GM21526 (cell line): ENCODE results near the gene NAP1L3.

Experiments used
- ATAC-seq: cut with Tn5 transposase; IDR thresholded peaks from one replicate; pipeline ENCODE4 v1.9.1; 2021; ENCODE audit warnings: moderate library complexity; ENCODE audit not compliant: unreplicated experiment, low FRiP score

The NAP1L3 gene

GRCh38 chrX:93673056-93673868 is at the start of gene NAP1L3:
NAP1L3 (minus strand) TSS chrX:93673578; CDS start chrX:93673304, 274 bp downstream.
- no peak for ATAC-seq

GRCh38 chrX:93711076-93711475 is 37.7 kb upstream of the NAP1L3 start:
- ATAC-seq = no peak

GRCh38 chrX:93703701-93704100 is 30.3 kb upstream of the NAP1L3 start:
- no peak for ATAC-seq

- no peak for ATAC-seq
Measured at GRCh38 chrX:93695981-93696380, 22.6 kb upstream of the NAP1L3 start.

- ATAC-seq = no peak
Measured at GRCh38 chrX:93673869-93674271, 492 bp upstream of the NAP1L3 start, which contains the start of gene FAM133A. FAM133A (plus strand) TSS chrX:93674206; CDS start chrX:93709420, 35,214 bp downstream.

- ATAC-seq = no peak
Measured at GRCh38 chrX:93660575-93660974, 12.8 kb downstream of the NAP1L3 start.

GRCh38 chrX:93649381-93649780 is 24.0 kb downstream of the NAP1L3 start:
- no peak for ATAC-seq

GRCh38 chrX:93637591-93637990 is 35.8 kb downstream of the NAP1L3 start:
- ATAC-seq = no peak
